Motor neuron (in vitro differentiated cells): Measurements from ENCODE around the gene RABEP2. TPM values are rescaled to one million over a fixed set of nuclear protein-coding genes. Genes with fewer than 3 reads are reported as not detected.

Experiments used
- ATAC-seq, 8 experiments: fragments of 200-7000 bp; cut with Tn5 transposase; replicated peaks in 6 of 8; 2 replicates each; pipeline ENCODE4 v1.8.0; 2021; ENCODE audit warnings: mild to moderate bottlenecking in 8 of 8, moderate library complexity in 8 of 8
- H3K27ac ChIP-seq, 2 donors: fragments of 250-450 bp; sonication (Bioruptor Pico); 2 replicates each; pipeline ENCODE4 v1.9.0; 2021; ENCODE audit warnings: antibody characterized with exemption in 2 of 2, mild to moderate bottlenecking in 2 of 2, moderate library complexity in 1 of 2
- H3K4me1 ChIP-seq, 2 donors: fragments of 250-450 bp; sonication (Bioruptor Pico); replicated peaks in 1 of 2; 2 replicates each; pipeline ENCODE4 v1.6.1; 2021; ENCODE audit warnings: antibody characterized with exemption in 2 of 2, mild to moderate bottlenecking in 2 of 2, moderate library complexity in 1 of 2
- H3K4me3 ChIP-seq, 5 donors: fragments of 250-450 bp; sonication (Bioruptor Pico); 2 replicates each; pipeline ENCODE4 v1.9.0; 2021; ENCODE audit warnings: antibody characterized with exemption in 5 of 5, mild to moderate bottlenecking in 5 of 5, moderate library complexity in 4 of 5
- WGBS, 10 experiments: fragments of 450-650 bp; shearing (Covaris generic); methylation state at CpG; one replicate each; pipeline ENCODE4 v1.0.0; 2022; 5-methylcytosine and 5-hydroxymethylcytosine counted together
- in situ Hi-C, 9 experiments: fragments of 400-800 bp; cut with MboI; loops; one replicate each; pipeline ENCODE4 v1.15.0; 2021; ENCODE audit warnings: low sequenced_read_pairs in 9 of 9, low pct_unique_long_range_greater_than_20kb in 2 of 9; ENCODE audit not compliant: unreplicated experiment in 9 of 9
- total RNA-seq, 8 experiments: library from RNA; unstranded; fragments of 300-600 nt; gene quantifications; 2 replicates each; pipeline versions ENCODE4 v1.2.3 to v1.2.4, GENCODE V29; 2022

Gene RABEP2
- total RNA-seq, 8 experiments from 2014 or later: 8.2 to 22.9 (median 11.1) TPM

GRCh38 chr16:28912558-28912957, 12.5 kb downstream of the RABEP2 start:
- ATAC-seq: no peak
- no peak overlapping the region for H3K4me3 ChIP-seq
- in situ Hi-C loops: no loop called here
- H3K4me1 ChIP-seq: no peaks in the 10 kb centered on the region
- no peak overlapping the region for H3K27ac ChIP-seq
- WGBS, 10 experiments: 63 to 94% (median 85%) methylated on average over 2 to 8 of the region's 12 CpGs; no CpG with 5 or more reads in 6 of the 10 experiments

DNA sequence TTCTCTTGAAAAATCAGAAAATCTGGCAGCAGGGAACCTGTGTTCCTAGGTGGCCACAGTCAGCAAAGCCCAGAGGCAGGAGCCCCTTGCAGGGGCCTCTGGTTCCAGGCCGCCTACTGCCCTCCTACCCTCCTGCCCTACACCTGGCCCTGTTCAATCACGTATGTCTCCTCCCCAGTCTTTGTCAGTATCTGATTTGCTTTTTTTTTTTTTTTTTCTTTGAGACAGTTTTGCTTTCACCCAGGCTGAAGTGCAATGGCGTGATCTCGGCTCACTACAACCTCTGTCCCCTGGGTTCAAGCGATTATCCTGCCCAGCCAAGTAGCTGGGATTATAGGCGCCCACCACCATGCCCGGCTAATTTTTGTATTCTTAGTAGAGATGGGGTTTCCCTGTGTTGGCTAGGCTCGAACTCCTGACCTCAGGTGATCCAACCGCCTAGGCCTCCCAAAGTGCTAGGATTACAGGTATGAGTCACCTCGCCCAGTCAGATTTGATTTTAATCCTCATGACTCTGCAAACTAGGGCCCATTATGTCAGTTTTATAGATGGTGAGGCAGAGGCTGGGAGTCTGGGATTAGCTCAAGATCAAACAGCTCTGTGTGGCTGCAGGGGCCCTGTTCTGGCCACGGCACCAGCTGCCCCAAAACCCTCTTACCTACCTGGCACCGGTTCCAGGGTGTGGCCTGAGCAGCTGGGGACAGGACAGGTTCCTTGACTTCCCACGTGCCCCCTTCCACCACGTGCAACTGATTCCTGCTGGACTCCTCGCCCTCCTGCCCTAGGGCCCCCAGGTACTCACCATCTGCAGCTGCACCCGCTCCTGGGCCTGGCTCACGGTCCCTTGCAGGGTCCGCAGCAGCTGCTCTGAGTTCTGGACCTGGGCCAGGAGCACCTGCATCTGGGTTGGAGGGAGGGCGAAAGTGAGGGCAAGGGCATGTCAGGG, 14.7 kb downstream of the RABEP2 start:
- Histone ChIP-seq H3K4me1 (no peaks in the 10 kb centered on the region), H3K4me3 (no peak overlapping the region), H3K27ac (no peak overlapping the region)
- no peak for ATAC-seq
- WGBS, 10 experiments: 62 to 100% (median 91%) methylated on average over 2 to 9 of the region's 19 CpGs; no CpG with 5 or more reads in 2 of the 10 experiments
- in situ Hi-C loops: no loop called here

DNA sequence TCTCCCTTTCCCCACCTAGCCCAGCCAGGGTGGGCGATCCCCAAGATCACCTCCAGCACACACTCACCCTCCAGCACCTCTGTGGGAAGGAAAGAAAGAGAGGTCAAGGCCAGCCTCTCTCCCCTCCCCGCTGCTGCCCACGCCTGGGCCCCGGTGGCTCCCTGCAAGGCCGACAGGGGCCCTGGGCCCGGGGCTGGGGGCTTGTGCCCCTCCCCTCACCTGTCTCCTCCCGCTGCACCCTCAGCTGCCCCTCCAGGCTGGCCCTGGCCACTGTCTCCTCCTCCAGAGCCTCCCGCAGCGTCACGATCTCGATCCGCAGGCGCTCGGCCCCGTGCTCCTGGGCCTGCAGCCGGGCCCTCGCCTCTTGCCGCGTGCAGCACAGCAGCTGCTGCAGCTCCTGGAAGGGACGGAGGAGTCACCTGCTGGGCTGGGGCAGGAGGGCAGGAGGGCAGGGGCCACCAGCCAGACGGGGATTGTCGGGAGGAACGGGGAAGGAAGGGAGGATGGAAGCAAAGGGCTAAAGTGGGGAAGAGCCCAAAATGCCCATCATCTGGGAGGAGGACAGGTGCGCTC, 19.2 kb downstream of the RABEP2 start:
- in situ Hi-C loops: no loop called here
- no peak overlapping the region for H3K27ac ChIP-seq
- 60 to 87% (median 80%) methylated on average over 1 to 3 of the region's 24 CpGs; no CpG with 5 or more reads in 7 of the 10 experiments for WGBS, 10 experiments
- peak in 1 of 8 experiments; percentile 13 for ATAC-seq
- no peak overlapping the region for H3K4me3 ChIP-seq
- no peaks in the 10 kb centered on the region for H3K4me1 ChIP-seq

GRCh38 chr16:28905229-28905754, 19.7 kb downstream of the RABEP2 start:
- WGBS, 10 experiments: 77% methylated on average over 3 of the region's 9 CpGs; no CpG with 5 or more reads in 9 of the 10 experiments
- no peaks in the 10 kb centered on the region for H3K4me1 ChIP-seq
- no peak overlapping the region for H3K4me3 ChIP-seq
- ATAC-seq: peak in 2 of 8 experiments; percentile 9 to 20
- in situ Hi-C loops: no loop called here
- no peak overlapping the region for H3K27ac ChIP-seq

GRCh38 chr16:28904828-28905227, 20.2 kb downstream of the RABEP2 start:
- in situ Hi-C loops: no loop called here
- Histone ChIP-seq H3K4me3 (no peak overlapping the region), H3K27ac (no peak overlapping the region), H3K4me1 (no peaks in the 10 kb centered on the region)
- WGBS, 10 experiments: 50 to 60% methylated on average over 1 of the region's 16 CpGs; no CpG with 5 or more reads in 8 of the 10 experiments
- ATAC-seq: no peak

DNA sequence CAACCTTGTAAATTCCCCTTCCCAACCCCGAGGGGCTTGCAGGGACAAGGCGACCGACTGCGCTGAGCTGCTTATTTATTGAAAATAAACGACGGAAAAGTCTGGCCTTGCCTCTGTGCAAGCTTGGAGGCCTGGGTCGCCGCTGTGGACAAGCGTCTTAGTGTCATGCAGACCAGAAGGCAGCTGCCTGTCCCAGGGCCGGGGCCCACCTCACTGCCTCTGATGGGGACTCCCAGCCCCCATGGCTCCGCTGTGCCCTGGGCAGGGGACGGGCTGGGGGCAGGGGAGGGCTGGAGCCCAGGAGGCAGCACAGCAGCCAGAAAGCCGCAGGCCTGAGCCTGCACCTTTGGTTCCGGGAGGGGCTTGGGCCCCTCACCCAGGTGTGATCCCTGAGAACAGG, 20.7 kb downstream of the RABEP2 start:
- Histone ChIP-seq H3K27ac (no peak overlapping the region), H3K4me3 (no peak overlapping the region), H3K4me1 (no peaks in the 10 kb centered on the region)
- no peak for ATAC-seq
- in situ Hi-C loops: no loop called here
- WGBS, 10 experiments: 100% methylated on average over 2 of the region's 14 CpGs; no CpG with 5 or more reads in 9 of the 10 experiments

GRCh38 chr16:28903344-28904042, 21.5 kb downstream of the RABEP2 start:
- no peak overlapping the region for H3K27ac ChIP-seq
- no CpG with 5 or more reads among the region's 29 CpGs for WGBS, 10 experiments

GRCh38 chr16:28902909-28903308, 22.1 kb downstream of the RABEP2 start:
- Histone ChIP-seq H3K4me3 (no peak overlapping the region), H3K4me1 (no peaks in the 10 kb centered on the region), H3K27ac (no peak overlapping the region)
- peak in 1 of 8 experiments; percentile 9 for ATAC-seq
- no CpG with 5 or more reads among the region's 11 CpGs for WGBS, 10 experiments
- in situ Hi-C loops: no loop called here

More at GRCh38 chr16:28903344-28904042, 21.5 kb downstream of the RABEP2 start:
- peak in 1 of 8 experiments; percentile 9 for ATAC-seq
- Histone ChIP-seq H3K4me3 (no peak overlapping the region), H3K4me1 (no peaks in the 10 kb centered on the region)
- in situ Hi-C loops: no loop called here

GRCh38 chr16:28901862-28902261, 23.2 kb downstream of the RABEP2 start:
- no peak for ATAC-seq
- in situ Hi-C loops: no loop called here
- WGBS, 10 experiments: 73 to 96% (median 81%) methylated on average over 3 to 5 of the region's 15 CpGs; no CpG with 5 or more reads in 7 of the 10 experiments
- no peak overlapping the region for H3K4me3 ChIP-seq
- H3K27ac ChIP-seq: no peak overlapping the region
- H3K4me1 ChIP-seq: no peaks in the 10 kb centered on the region

DNA sequence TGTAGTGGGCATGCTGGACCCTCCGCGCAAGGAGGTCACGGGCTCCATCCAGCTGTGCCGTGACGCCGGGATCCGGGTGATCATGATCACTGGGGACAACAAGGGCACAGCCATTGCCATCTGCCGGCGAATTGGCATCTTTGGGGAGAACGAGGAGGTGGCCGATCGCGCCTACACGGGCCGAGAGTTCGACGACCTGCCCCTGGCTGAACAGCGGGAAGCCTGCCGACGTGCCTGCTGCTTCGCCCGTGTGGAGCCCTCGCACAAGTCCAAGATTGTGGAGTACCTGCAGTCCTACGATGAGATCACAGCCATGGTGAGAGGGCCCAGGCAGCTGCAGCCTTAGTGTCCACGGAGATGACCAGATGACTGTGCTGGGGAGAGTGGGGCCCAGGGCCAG, 24.4 kb downstream of the RABEP2 start:
- ATAC-seq: no peak
- WGBS, 10 experiments: 47 to 91% (median 80%) methylated on average over 3 to 13 of the region's 25 CpGs; no CpG with 5 or more reads in 7 of the 10 experiments
- in situ Hi-C loops: no loop called here
- Histone ChIP-seq H3K4me3 (no peak overlapping the region), H3K27ac (no peak overlapping the region), H3K4me1 (no peaks in the 10 kb centered on the region)

GRCh38 chr16:28899882-28900590, 25.0 kb downstream of the RABEP2 start:
- in situ Hi-C loops: no loop called here
- no peak for ATAC-seq
- Histone ChIP-seq H3K4me3 (no peak overlapping the region), H3K4me1 (no peaks in the 10 kb centered on the region), H3K27ac (no peak overlapping the region)
- WGBS, 10 experiments: 78 to 98% (median 93%) methylated on average over 1 to 8 of the region's 11 CpGs; no CpG with 5 or more reads in 1 of the 10 experiments

- no peak for ATAC-seq
- no peak overlapping the region for H3K27ac ChIP-seq
- 70 to 100% (median 83%) methylated on average over 1 to 3 of the region's 4 CpGs; no CpG with 5 or more reads in 3 of the 10 experiments for WGBS, 10 experiments
- no peaks in the 10 kb centered on the region for H3K4me1 ChIP-seq
- H3K4me3 ChIP-seq: no peak overlapping the region
- in situ Hi-C loops: no loop called here
These were observed 26.1 kb downstream of the RABEP2 start for GRCh38 chr16:28898942-28899341.
